GM18526 (cell line): ENCODE data around the gene RBPJL.

Experiments
- POLR2A ChIP-seq: IDR thresholded peaks from 3 replicates; pipeline ENCODE4 v1.6.1; 2011; ENCODE audit not compliant: insufficient read length; ENCODE audit errors: extremely low read depth

RBPJL gene

DNA sequence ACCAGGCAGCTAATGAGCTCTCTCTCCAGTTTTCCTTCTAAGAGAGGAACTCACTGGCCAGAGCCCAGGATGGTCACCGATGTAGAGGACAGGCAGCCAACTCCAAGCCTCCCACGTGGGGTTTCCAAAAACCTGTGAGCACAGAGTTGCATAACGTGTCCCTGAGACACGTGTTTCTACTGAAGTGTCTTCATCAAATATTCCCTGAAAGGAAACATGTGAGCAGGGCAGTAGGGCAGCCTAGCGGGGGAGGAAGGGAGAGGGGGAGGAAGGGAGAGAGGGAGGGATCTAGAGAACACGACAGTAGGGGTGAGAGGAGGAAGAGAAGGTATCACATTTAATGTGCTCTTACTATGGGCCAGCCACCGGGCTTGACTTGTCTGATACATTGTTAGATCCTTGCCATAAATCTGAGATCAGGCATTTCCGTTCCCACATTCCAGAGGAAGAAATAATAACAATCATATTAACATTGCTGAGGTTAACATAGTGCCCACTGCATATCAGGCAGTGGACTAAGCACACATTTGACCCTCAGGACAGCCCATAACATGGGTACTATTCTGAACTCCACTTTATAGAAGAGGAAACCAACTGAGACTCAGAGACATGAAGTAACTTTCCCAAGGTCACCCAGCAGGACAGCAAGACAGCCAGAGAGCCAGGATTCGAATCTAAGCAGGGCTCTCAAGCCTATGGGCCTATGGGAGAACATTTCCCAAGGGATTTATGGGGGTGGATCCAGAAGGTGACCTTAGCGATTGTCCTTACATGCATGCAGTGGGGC lies 51.8 kb downstream of the RBPJL start:
- no peak for TF ChIP-seq POLR2A

DNA sequence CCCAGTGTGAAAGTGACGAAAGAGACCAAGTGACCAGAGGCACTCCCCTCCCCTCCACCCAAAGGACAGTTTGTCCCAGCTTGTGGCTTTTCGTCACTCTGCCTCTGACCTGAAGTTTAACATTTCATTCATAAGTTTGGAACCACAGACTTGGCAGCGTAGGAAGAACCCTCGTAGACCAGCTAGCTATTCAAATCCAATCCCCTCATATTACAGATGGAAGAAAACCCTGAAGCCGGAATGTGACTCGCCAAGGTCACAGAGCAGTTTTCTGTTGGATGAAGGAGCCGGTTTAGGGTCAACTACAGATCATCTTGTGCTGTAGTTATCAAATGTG lies 52.4 kb downstream of the RBPJL start:
- no peak for TF ChIP-seq POLR2A

DNA sequence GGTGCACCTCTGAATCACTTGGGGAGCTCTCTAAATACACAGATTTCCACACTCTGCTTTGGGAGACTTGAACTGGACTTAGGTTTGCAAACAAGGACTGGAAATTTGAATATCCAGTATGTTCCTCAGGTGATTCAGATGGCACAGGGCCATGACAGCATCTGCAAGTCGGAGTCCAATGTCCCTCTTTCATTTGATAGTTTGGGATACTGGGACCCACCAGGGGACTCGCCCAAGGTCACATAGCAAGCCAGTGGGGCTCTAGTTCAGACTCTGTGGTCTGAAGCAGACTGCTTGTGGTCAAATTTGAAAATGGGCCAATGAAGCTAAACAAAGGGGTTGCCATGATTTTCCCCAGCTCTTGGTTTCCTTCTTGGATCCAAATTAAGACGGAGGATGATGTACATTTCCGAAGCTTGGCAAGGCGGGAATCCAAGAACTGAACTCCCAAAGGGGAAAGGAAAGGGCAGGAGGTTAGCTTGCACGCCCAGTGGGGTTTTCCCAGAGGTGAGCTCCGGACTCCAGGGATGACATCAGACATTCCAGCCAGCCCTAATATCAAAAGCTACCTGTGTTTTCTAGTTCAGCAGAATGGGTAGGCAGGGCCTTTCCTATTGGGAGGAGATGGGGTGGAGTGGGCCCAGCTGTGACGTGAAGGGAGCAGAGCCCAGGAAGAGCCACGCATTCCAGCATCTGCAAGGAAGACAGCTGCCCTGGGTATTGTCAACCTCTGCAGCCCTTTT lies 52.9 kb downstream of the RBPJL start:
- no peak for TF ChIP-seq POLR2A

GRCh38 chr20:45361793-45362192 lies 55.2 kb downstream of the RBPJL start:
- no peak for TF ChIP-seq POLR2A

DNA sequence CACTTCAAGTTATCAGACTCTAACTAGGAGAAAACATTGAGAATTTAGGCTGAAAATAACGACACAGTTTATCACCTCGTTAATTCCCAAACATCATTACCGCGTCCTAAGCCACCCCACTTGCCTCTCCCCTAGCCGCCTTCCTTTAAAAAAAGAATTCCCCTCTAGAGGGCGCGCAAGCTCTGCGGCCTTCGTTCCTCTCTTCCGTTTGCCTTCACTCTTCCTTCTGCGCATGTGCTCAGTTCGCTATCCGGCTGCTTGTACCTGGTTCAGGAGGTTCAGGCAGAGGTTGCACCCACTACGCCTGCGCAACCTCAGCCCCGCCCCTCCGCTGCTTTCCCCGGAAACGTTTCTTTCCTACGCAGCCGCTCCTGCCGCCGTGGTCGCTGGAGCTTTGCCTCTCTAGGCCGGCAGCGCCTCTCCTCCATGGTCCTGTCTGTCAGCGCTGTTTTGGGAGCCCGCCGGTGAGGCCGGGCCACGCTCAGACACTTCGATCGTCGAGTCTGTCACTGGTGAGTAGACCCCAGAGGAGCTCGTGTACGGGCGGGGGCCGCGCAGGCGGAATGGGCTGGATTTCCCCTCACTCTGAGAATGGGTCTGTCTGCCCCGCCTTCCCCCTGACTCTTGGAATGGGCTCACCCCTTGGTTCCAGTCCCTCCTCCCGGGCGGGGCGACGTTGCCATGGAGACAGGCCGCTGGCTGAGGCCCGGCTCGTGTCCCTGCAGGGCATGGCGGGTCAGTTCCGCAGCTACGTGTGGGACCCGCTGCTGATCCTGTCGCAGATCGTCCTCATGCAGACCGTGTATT lies 56.4 kb downstream of the RBPJL start, which contains the start of gene SYS1:
Gene SYS1 (plus strand): TSS at position 353 of the 807 bp plus-strand sequence. CDS start 376 bp downstream, at position 729.
- peak; percentile 89 for TF ChIP-seq POLR2A

- no peak for TF ChIP-seq POLR2A
These were observed 57.2 kb downstream of the RBPJL start for GRCh38 chr20:45363611-45364492.

- TF ChIP-seq POLR2A: no peak
These were observed 58.9 kb downstream of the RBPJL start for GRCh38 chr20:45365444-45365970.

GRCh38 chr20:45366192-45366591 lies 59.6 kb downstream of the RBPJL start:
- TF ChIP-seq POLR2A: no peak

DNA sequence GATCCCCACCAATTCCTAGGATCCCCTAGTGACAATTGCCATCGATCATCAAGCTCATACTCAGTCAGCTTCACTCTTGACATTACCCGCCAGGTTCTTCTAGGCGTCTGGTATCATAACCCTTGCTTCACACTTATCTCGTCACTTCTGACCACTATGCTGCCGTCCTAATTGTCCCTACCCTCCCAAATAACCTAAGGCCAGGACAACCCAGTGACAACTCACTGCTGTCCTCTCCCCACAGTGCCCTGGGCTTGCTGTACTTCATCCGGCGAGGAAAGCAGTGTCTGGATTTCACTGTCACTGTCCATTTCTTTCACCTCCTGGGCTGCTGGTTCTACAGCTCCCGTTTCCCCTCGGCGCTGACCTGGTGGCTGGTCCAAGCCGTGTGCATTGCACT lies 60.0 kb downstream of the RBPJL start:
- no peak for TF ChIP-seq POLR2A

- no peak for TF ChIP-seq POLR2A
These were observed 60.5 kb downstream of the RBPJL start for GRCh38 chr20:45367126-45367525.
